ENCODE data around the gene LHFPL6. TPM values are rescaled to one million over a fixed set of nuclear protein-coding genes. Genes with fewer than 3 reads are reported as not detected.

LHFPL6 gene
- total RNA-seq, 2 experiments from 2014 or later, result 0.60 to 0.74 TPM

DNA sequence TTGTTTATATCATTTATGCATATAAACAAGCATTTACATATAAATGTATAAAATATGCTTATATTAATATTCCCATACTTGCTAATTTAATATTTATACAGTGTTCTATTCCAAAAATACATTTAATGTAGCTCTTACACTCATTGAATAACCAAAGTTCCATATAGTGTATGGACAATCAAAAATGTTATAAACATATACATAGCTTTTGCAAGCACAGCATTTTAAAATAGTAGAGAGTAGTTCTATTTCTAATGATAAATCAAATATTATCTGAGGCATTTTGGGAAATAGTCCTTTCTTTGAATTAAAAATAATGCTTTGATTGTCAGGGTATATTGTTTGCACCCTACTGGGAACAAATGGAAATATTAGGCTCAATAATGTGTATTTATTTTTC lies 30.0 kb upstream of the LHFPL6 start:
- no peak for ATAC-seq
- TF ChIP-seq, protein P1, sequence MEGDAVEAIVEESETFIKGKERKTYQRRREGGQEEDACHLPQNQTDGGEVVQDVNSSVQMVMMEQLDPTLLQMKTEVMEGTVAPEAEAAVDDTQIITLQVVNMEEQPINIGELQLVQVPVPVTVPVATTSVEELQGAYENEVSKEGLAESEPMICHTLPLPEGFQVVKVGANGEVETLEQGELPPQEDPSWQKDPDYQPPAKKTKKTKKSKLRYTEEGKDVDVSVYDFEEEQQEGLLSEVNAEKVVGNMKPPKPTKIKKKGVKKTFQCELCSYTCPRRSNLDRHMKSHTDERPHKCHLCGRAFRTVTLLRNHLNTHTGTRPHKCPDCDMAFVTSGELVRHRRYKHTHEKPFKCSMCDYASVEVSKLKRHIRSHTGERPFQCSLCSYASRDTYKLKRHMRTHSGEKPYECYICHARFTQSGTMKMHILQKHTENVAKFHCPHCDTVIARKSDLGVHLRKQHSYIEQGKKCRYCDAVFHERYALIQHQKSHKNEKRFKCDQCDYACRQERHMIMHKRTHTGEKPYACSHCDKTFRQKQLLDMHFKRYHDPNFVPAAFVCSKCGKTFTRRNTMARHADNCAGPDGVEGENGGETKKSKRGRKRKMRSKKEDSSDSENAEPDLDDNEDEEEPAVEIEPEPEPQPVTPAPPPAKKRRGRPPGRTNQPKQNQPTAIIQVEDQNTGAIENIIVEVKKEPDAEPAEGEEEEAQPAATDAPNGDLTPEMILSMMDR (IDR thresholded peaks at IDR 0.05), result no peak
- ChIA-PET POLR2A (no interaction called here), CTCF (interaction anchor here (0.7 to 2.6 kb wide), 2 partner anchors 21 to 885 kb away, joined by 4 to 7 read pairs; no protein-coding TSS in a partner anchor)
- Mint-ChIP-seq H3K9me3 (peaks cover 14% of the 10 kb centered on the region), H3K4me3 (no peak overlapping the region), H3K36me3 (ENCODE audit: low read depth) (peaks cover 2% of the 10 kb centered on the region), H3K27ac (no peak overlapping the region), H3K4me1 (ENCODE audit: low read depth) (no peaks in the 10 kb centered on the region), H3K27me3 (peaks cover 19% of the 10 kb centered on the region)
- intact Hi-C loops (cut with micrococcal nuclease), result no loop called here
- no peak for DNase-seq

DNA sequence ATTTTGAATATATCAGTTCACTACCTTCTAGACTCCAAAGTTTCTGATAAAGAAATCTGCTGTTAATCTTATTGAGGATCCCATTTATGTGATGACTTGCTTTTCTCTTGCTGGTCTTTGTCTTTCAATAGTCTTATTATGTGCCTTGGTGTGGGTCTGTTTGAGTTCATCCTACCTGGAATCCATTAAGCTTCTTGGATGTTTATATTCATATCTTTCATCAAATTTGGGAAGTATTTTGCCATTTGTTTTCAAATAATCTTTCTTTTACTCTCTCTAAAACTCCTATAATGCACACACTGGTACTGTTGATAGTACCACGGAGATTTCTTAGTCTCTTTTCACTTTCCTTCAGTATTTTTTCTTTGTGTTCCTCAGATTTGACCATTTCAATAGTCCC lies 28.3 kb upstream of the LHFPL6 start:
- H3K4me1 Mint-ChIP-seq (ENCODE audit: low read depth), result no peaks in the 10 kb centered on the region
- H3K36me3 Mint-ChIP-seq (ENCODE audit: low read depth), result peaks cover 2% of the 10 kb centered on the region
- no peak overlapping the region for H3K4me3 Mint-ChIP-seq
- CTCF ChIA-PET, result interaction anchor here (1.5 to 2.6 kb wide), 2 partner anchors 15 to 19 kb away, joined by 7 to 8 read pairs; no protein-coding TSS in a partner anchor
- TF ChIP-seq, protein P1 (IDR thresholded peaks at IDR 0.05), result no peak
- DNase-seq (no peak), ATAC-seq (no peak)
- intact Hi-C loops (cut with micrococcal nuclease), result no loop called here
- H3K9me3 Mint-ChIP-seq, result peaks cover 13% of the 10 kb centered on the region
- POLR2A ChIA-PET, result no interaction called here
- H3K27me3 Mint-ChIP-seq, result peaks cover 12% of the 10 kb centered on the region
- H3K27ac Mint-ChIP-seq, result no peak overlapping the region

DNA sequence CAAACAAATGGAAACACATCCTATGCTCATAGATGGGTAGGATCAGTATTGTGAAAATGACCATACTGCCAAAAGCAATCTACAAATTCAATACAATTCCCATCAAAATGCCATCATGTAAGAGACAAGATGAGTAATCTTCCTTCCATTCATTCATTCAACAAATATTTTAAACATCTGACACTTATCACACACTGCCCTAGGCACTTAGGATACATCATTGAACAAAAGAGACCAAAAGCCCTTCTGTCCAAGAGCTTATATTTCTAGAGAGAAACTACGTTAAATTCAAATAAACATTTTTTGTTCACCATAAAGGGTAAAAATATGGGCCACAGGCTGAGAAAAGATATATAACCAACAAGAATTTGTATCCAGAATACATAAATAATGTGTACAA lies 20.5 kb upstream of the LHFPL6 start:
- ATAC-seq (no peak), DNase-seq (no peak)
- Mint-ChIP-seq H3K36me3 (ENCODE audit: low read depth) (no peaks in the 10 kb centered on the region), H3K27me3 (peaks cover 10% of the 10 kb centered on the region), H3K27ac (no peak overlapping the region), H3K9me3 (no peaks in the 10 kb centered on the region), H3K4me3 (no peak overlapping the region), H3K4me1 (ENCODE audit: low read depth) (no peaks in the 10 kb centered on the region)
- TF ChIP-seq, protein P1 (IDR thresholded peaks at IDR 0.05), result no peak
- POLR2A ChIA-PET, result no interaction called here
- CTCF ChIA-PET, result no interaction called here
- intact Hi-C loops (cut with micrococcal nuclease), result no loop called here

DNA sequence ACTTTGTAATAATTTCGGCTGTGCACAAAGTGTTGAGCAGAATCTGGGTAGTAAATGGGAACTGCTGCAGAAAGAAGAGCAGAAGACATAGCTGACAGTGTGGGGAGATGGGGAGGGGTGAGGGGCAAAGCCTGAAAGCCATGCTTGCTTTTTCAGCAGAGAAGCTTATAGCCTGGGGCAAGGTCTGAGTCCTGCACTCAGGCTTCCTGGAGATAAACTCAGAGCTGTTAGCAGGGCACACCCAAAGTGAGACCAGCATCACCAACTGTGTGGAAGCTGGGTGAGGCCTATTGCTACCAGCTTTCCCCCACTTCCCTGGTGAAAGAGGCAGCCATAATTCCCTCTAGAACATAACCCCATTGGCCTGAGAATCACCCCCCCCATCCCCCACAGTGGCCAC lies 15.6 kb upstream of the LHFPL6 start:
- intact Hi-C loops (cut with micrococcal nuclease), result loop anchor here (5.0 to 10.0 kb wide), 3 partner anchors 344 to 566 kb away; no protein-coding TSS in a partner anchor
- POLR2A ChIA-PET, result no interaction called here
- CTCF ChIA-PET, result interaction anchor here (1.0 kb wide), 1 partner anchor 30 kb away, joined by 4 read pairs; no protein-coding TSS in a partner anchor
- TF ChIP-seq, protein P1 (IDR thresholded peaks at IDR 0.05), result no peak
- Mint-ChIP-seq H3K4me1 (ENCODE audit: low read depth) (no peaks in the 10 kb centered on the region), H3K36me3 (ENCODE audit: low read depth) (no peaks in the 10 kb centered on the region), H3K4me3 (no peak overlapping the region), H3K27ac (no peak overlapping the region), H3K27me3 (peaks cover 8% of the 10 kb centered on the region), H3K9me3 (no peaks in the 10 kb centered on the region)
- ATAC-seq (no peak), DNase-seq (no peak)

DNA sequence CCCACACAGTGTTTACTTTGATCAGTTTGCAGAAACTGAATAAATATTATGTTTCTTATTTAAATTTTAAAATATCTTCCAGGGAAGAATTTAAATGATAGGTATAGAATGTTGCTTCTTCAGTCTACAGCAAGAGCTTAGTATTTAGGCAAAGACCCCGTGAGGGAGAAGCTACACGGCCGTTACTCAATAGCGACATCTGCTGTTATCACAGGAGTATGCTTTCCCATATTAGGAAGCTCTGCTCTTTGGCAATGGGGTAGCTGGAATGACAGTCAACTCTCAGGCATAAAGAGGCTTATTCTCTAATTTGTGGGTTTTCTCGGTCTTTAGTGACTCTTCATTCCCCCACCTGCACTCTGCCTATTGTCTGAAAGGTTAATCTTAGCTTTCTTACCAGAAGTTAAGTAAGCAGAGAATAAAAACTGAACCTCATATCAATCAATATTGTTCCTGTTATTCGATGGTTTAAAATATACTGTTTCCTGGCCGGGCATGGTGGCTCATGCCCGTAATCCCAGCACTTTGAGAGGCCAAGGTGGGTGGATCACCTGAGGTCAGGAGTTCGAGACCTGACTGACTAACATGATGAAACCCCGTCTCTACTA lies 13.2 kb upstream of the LHFPL6 start:
- H3K4me1 Mint-ChIP-seq (ENCODE audit: low read depth), result no peaks in the 10 kb centered on the region
- intact Hi-C loops (cut with micrococcal nuclease), result loop anchor here (5.0 to 10.0 kb wide), 3 partner anchors 341 to 564 kb away; no protein-coding TSS in a partner anchor

More for the DNA sequence above, 13.2 kb upstream of the LHFPL6 start:
- Mint-ChIP-seq H3K9me3 (no peaks in the 10 kb centered on the region), H3K36me3 (ENCODE audit: low read depth) (no peaks in the 10 kb centered on the region), H3K27ac (no peak overlapping the region), H3K4me3 (no peak overlapping the region), H3K27me3 (peaks cover 2% of the 10 kb centered on the region)
- CTCF ChIA-PET, result interaction anchor here (0.6 to 3.3 kb wide), 52 partner anchors 9 to 1067 kb away, joined by 3 to 18 read pairs (median 3); partner anchors contain the start of gene LHFPL6
- POLR2A ChIA-PET, result interaction anchor here (0.9 kb wide), 1 partner anchor 82 kb away, joined by 3 read pairs; no protein-coding TSS in a partner anchor
- ATAC-seq (peak; percentile 86), DNase-seq (peak; percentile 50)
- TF ChIP-seq, protein P1 (IDR thresholded peaks at IDR 0.05), result peak; percentile 92

Measured in activated CD8-positive, alpha-beta T cell treated with anti-CD3 and anti-CD28 coated beads for 36 hours (primary cell).